Motor neuron (in vitro differentiated cells): ENCODE measurements around the gene B3GAT1. TPM values are rescaled to one million over a fixed set of nuclear protein-coding genes. Genes with fewer than 3 reads are reported as not detected.

Experiments used
- ATAC-seq, 8 experiments: fragments of 200-7000 bp; cut with Tn5 transposase; replicated peaks in 6 of 8; 2 replicates each; pipeline ENCODE4 v1.8.0; 2021; ENCODE audit warnings: mild to moderate bottlenecking in 8 of 8, moderate library complexity in 8 of 8
- H3K27ac ChIP-seq, 2 donors: fragments of 250-450 bp; sonication (Bioruptor Pico); 2 replicates each; pipeline ENCODE4 v1.9.0; 2021; ENCODE audit warnings: antibody characterized with exemption in 2 of 2, mild to moderate bottlenecking in 2 of 2, moderate library complexity in 1 of 2
- H3K4me1 ChIP-seq, 2 donors: fragments of 250-450 bp; sonication (Bioruptor Pico); replicated peaks in 1 of 2; 2 replicates each; pipeline ENCODE4 v1.6.1; 2021; ENCODE audit warnings: antibody characterized with exemption in 2 of 2, mild to moderate bottlenecking in 2 of 2, moderate library complexity in 1 of 2
- H3K4me3 ChIP-seq, 5 donors: fragments of 250-450 bp; sonication (Bioruptor Pico); 2 replicates each; pipeline ENCODE4 v1.9.0; 2021; ENCODE audit warnings: antibody characterized with exemption in 5 of 5, mild to moderate bottlenecking in 5 of 5, moderate library complexity in 4 of 5
- WGBS, 10 experiments: fragments of 450-650 bp; shearing (Covaris generic); methylation state at CpG; one replicate each; pipeline ENCODE4 v1.0.0; 2022; 5-methylcytosine and 5-hydroxymethylcytosine counted together
- in situ Hi-C, 9 experiments: fragments of 400-800 bp; cut with MboI; loops; one replicate each; pipeline ENCODE4 v1.15.0; 2021; ENCODE audit warnings: low sequenced_read_pairs in 9 of 9, low pct_unique_long_range_greater_than_20kb in 2 of 9; ENCODE audit not compliant: unreplicated experiment in 9 of 9
- total RNA-seq, 8 experiments: library from RNA; unstranded; fragments of 300-600 nt; gene quantifications; 2 replicates each; pipeline versions ENCODE4 v1.2.3 to v1.2.4, GENCODE V29; 2022

Gene B3GAT1
- total RNA-seq, 8 experiments from 2014 or later = 0.18 to 23.9 (median 17.6) TPM

DNA sequence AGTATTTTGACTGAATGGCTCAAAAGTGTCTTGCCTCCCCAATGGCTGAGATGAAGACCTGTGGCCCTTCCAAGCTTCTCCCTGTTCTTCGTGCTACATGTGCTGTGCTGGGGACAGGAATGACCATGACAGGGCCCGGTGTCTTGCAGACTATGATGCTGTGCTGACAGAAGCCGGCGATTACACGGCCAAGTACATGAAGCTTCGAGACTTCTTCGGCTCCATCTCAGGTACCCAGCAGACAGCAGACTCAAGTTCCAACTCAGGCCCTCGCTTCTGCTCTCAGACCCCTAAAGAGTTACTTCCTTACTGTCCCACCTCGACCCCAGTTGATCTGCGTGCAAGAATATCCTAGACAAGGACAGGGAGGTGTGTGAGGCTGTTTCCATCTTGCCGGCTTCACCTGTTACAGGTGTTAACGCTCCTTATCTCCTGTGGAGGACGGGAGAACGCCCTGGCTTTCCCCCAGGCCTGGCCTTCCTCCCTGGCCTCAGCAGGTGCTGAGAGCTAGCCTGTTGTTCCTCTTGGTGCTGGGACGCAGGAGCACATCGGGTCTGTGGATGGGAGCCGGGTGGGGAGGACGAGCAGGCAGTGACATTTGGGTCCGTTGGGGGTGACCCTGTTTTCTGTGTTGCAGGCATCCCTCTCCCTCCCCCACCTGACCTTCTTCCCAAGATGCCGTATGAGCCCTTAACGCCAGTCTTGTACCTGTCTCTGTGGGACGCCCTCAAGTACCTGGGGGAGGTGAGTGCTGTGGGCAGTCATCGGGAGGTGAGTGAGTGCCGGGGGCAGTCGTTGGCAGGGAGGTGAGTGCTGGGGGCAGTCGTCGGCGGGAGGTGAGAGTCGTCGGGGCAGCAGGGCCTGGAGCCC lies 42.2 kb downstream of the B3GAT1 start:
- no peak for ATAC-seq
- peaks cover 0 to 8% of the 10 kb centered on the region in 2 donors for H3K4me1 ChIP-seq
- no peak overlapping the region for H3K27ac ChIP-seq
- no peak overlapping the region for H3K4me3 ChIP-seq
- WGBS, 10 experiments = 10 to 95% (median 90%) methylated on average over 2 to 21 of the region's 30 CpGs; no CpG with 5 or more reads in 1 of the 10 experiments
- in situ Hi-C loops = no loop called here

GRCh38 chr11:134367781-134368180 lies 44.3 kb downstream of the B3GAT1 start:
- Histone ChIP-seq H3K4me3 (no peak overlapping the region), H3K27ac (no peak overlapping the region), H3K4me1 (peaks cover 0 to 8% of the 10 kb centered on the region in 2 donors)
- ATAC-seq = no peak
- in situ Hi-C loops = no loop called here
- WGBS, 10 experiments = 29 to 88% (median 80%) methylated on average over 1 to 11 of the region's 18 CpGs; no CpG with 5 or more reads in 4 of the 10 experiments

DNA sequence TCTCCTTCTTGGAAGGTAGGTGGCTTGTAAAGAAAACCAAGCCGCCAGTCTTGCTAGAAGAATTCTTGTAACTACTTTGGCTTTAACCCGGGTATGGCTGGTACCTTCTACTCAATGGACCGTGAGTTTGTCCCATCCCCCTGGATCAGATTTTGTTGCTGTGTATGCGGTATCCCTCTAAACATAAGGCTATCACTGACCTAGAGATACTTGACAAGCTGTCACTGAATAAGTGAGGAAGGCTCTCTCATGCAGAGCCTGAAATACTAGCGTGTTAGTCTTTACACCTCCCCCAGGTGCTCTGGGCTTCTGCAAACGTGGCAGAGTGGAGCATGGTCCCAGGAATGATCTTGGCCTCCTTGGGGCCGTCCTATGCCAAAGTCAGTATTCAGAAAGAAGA lies 45.8 kb downstream of the B3GAT1 start:
- 0 to 100% (median 73%) methylated on average over 1 to 5 of the region's 7 CpGs; no CpG with 5 or more reads in 1 of the 10 experiments for WGBS, 10 experiments
- ATAC-seq = peak in 1 of 8 experiments; percentile 19
- Histone ChIP-seq H3K4me3 (no peak overlapping the region), H3K4me1 (peaks cover 0 to 8% of the 10 kb centered on the region in 2 donors), H3K27ac (no peak overlapping the region)
- in situ Hi-C loops = no loop called here

GRCh38 chr11:134365011-134365925 lies 46.8 kb downstream of the B3GAT1 start:
- in situ Hi-C loops = no loop called here
- 0 to 95% (median 70%) methylated on average over 1 to 9 of the region's 22 CpGs; no CpG with 5 or more reads in 3 of the 10 experiments for WGBS, 10 experiments
- Histone ChIP-seq H3K4me3 (no peak overlapping the region), H3K27ac (no peak overlapping the region), H3K4me1 (peaks cover 2 to 11% of the 10 kb centered on the region in 2 donors)
- no peak for ATAC-seq

DNA sequence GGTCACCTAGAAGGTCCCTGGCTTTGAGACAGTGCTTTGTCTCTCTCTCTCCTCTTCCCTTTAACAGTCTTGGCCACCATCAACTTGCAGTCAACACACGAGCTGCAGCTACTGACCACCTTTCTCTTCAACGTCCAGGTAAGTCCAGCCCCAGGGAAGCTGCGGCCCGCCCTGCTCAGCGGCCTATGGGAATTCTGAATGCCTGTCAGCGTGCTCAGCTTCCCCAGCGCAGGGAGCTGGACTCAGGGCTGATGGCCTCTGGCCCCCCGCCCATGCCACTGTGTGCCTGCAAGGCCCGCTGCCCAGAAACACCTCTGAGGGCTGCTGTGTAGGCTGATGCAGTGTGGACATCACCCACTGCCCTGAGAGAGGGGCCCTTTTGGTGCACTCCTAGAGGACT lies 47.8 kb downstream of the B3GAT1 start:
- ATAC-seq = no peak
- peaks cover 4 to 13% of the 10 kb centered on the region in 2 donors for H3K4me1 ChIP-seq
- no peak overlapping the region for H3K27ac ChIP-seq
- in situ Hi-C loops = no loop called here
- no peak overlapping the region for H3K4me3 ChIP-seq
- 60 to 100% (median 75%) methylated on average over 1 to 4 of the region's 9 CpGs; no CpG with 5 or more reads in 7 of the 10 experiments for WGBS, 10 experiments

GRCh38 chr11:134363592-134363991 lies 48.5 kb downstream of the B3GAT1 start:
- ATAC-seq = peak in 1 of 8 experiments; percentile 17
- WGBS, 10 experiments = 0 to 100% (median 70%) methylated on average over 1 to 7 of the region's 7 CpGs; no CpG with 5 or more reads in 1 of the 10 experiments
- in situ Hi-C loops = no loop called here

DNA sequence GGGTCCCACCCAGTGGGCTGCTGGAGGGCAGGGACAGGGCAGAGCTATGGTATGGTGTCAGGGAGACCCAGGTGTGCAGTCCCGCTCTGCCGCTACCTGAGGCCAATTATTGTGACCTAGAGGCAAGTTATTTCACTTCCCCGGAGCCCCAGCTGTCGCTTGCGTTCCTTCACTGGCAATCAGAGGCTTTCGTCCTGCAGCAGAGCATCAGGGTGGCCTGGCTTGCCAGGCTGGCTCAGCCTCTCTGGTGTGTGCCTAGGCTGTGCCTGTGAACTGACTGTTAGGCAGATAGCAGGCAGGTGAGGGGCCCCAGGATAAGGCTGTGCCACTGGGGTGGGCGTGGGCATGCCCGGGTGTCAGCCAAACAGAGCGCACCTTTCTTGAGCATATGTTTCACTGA lies 48.9 kb downstream of the B3GAT1 start:
- WGBS, 10 experiments = 50 to 100% (median 58%) methylated on average over 3 to 6 of the region's 9 CpGs; no CpG with 5 or more reads in 6 of the 10 experiments
- H3K4me1 ChIP-seq = peaks cover 4 to 13% of the 10 kb centered on the region in 2 donors
- in situ Hi-C loops = no loop called here
- no peak for ATAC-seq
- H3K4me3 ChIP-seq = no peak overlapping the region
- no peak overlapping the region for H3K27ac ChIP-seq

More at GRCh38 chr11:134363592-134363991, 48.5 kb downstream of the B3GAT1 start:
- Histone ChIP-seq H3K4me1 (peaks cover 4 to 13% of the 10 kb centered on the region in 2 donors), H3K27ac (no peak overlapping the region), H3K4me3 (no peak overlapping the region)

- peaks cover 4 to 13% of the 10 kb centered on the region in 2 donors for H3K4me1 ChIP-seq
- ATAC-seq = no peak
- 53 to 99% (median 92%) methylated on average over 1 to 22 of the region's 32 CpGs; no CpG with 5 or more reads in 1 of the 10 experiments for WGBS, 10 experiments
- H3K27ac ChIP-seq = no peak overlapping the region
- in situ Hi-C loops = no loop called here
- H3K4me3 ChIP-seq = no peak overlapping the region
These were observed 49.7 kb downstream of the B3GAT1 start for GRCh38 chr11:134362192-134362901.

- peaks cover 4 to 9% of the 10 kb centered on the region in 2 donors for H3K4me1 ChIP-seq
- 57 to 98% (median 91%) methylated on average over 2 to 13 of the region's 26 CpGs; no CpG with 5 or more reads in 3 of the 10 experiments for WGBS, 10 experiments
- no peak overlapping the region for H3K27ac ChIP-seq
- no peak overlapping the region for H3K4me3 ChIP-seq
- in situ Hi-C loops = no loop called here
- no peak for ATAC-seq
These were observed 50.4 kb downstream of the B3GAT1 start for GRCh38 chr11:134361661-134362060.

- ATAC-seq = peak; percentile 98 to 100 (median 99)
- in situ Hi-C loops = no loop called here
- Histone ChIP-seq H3K4me1 (peaks cover 4 to 5% of the 10 kb centered on the region in 2 donors), H3K27ac (no peak overlapping the region), H3K4me3 (no peak overlapping the region)
- 0 to 100% (median 44%) methylated on average over 1 to 16 of the region's 30 CpGs; no CpG with 5 or more reads in 1 of the 10 experiments for WGBS, 10 experiments
These were observed 51.8 kb downstream of the B3GAT1 start for GRCh38 chr11:134360050-134360835.

DNA sequence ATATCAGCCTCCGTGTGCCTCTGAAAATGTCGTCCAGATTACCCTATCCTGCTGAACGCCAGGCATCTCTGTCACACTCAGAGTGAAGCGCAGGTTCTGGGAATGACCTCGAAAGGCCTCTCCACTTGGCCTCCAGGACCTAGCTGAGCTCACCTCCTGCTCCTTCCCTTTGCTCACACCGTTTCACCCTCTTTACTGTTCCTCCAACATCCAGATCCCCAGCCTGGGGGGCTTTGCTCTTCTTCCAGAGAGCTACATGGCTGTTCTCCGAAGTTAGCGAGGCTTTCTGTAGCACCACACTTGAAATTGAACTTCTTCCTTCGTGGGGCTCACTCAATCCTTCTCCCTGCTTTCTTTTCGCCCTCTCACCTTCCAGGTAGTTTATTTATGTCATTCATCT lies 52.4 kb downstream of the B3GAT1 start:
- in situ Hi-C loops = no loop called here
- ATAC-seq = no peak
- Histone ChIP-seq H3K27ac (no peak overlapping the region), H3K4me1 (peaks cover 4 to 5% of the 10 kb centered on the region in 2 donors), H3K4me3 (no peak overlapping the region)
- WGBS, 10 experiments = 40 to 100% (median 83%) methylated on average over 1 to 8 of the region's 10 CpGs; no CpG with 5 or more reads in 2 of the 10 experiments
